GM21515 (cell line): Measurements from ENCODE around the gene GIPC3.
"Not testable (repeated sequence)": the region's sequence is repeated elsewhere in the genome, so short reads cannot be mapped to it uniquely, and the experiment has no call there.

ENCODE experiments used
- ATAC-seq: cut with Tn5 transposase; IDR thresholded peaks from one replicate; pipeline ENCODE4 v1.9.1; 2021; ENCODE audit not compliant: unreplicated experiment

Gene GIPC3

DNA sequence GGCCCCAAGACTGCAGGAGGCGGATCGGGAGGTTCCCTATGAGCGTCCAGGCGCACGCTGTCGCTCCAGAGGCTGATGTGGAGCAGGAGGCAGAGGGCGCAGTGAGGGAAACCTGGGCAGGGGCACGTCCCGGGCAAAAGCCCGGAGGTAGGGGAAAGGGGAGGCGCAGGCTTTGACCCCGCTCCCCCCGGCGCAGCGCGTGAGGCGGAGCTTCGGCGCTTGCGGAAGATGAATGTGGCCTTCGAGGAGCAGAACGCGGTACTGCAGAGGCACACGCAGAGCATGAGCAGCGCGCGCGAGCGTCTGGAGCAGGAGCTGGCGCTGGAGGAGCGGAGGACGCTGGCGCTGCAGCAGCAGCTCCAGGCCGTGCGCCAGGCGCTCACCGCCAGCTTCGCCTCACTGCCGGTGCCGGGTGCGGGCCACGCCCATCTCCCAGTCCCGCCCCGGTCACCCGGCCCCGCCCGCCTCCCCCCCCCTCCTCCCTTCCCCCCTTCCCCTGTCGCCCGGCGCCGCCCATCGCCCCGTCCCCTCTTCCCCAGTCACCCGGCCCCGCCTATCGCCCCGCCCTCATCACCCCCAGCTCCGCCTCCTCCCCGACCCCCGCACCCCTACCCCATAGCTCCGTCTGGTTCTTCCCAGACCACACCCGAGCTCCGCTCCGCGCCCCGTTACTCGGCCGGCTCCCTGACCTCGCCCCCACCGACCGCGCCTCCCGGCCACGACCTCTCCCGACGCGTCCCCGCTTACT, 8.4 kb upstream of the GIPC3 start:
- no peak for ATAC-seq

DNA sequence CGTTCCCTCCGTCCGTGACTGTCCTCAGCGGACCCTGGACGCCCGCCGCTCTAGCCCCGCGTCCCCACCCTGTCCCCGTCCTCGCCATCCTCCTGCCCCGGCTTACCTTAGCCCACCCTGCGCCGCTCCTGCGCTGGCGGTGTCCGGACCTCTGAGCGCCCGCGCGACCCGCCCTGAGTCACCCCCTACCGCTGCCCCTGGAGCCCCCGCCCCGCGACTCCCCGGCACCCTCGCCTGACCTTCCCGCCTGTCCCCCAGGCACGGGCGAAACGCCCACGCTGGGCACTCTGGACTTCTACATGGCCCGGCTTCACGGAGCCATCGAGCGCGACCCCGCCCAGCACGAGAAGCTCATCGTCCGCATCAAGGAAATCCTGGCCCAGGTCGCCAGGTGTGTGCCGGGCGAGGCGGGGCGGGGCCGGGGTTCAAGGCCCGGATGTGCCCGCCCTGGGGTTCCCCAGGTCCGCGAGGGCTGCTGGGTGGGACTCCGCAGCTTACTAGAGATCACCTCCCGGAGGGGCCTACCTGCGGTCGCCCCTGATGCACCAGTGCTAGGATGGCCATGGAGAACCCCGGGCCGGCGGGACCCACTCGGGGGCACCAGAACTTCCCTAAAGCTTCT, 7.4 kb upstream of the GIPC3 start:
- no peak for ATAC-seq

GRCh38 chr19:3578390-3578789, 6.9 kb upstream of the GIPC3 start:
- no peak for ATAC-seq

- ATAC-seq, result no peak
Observed at GRCh38 chr19:3580156-3580934, 4.9 kb upstream of the GIPC3 start.

DNA sequence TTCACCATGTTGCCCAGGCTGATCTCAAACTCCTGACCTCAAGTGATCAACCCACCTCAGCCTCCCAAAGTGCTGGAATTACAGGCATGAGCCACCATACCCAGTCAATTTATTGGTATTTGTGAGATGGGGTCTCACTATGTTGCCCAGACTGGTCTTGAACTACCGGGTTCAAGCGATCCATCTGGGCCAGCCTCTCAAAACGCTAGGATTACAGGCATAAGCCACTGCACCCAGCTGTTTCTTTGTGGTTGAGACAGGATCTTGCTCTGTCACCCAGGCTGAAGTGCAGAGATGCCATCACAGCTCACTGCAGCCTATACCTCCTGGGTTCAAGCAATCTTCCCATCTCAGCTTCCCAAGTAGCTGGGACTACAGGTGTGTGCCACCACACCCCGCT, 3.5 kb upstream of the GIPC3 start:
- ATAC-seq, result not testable (repeated sequence)

DNA sequence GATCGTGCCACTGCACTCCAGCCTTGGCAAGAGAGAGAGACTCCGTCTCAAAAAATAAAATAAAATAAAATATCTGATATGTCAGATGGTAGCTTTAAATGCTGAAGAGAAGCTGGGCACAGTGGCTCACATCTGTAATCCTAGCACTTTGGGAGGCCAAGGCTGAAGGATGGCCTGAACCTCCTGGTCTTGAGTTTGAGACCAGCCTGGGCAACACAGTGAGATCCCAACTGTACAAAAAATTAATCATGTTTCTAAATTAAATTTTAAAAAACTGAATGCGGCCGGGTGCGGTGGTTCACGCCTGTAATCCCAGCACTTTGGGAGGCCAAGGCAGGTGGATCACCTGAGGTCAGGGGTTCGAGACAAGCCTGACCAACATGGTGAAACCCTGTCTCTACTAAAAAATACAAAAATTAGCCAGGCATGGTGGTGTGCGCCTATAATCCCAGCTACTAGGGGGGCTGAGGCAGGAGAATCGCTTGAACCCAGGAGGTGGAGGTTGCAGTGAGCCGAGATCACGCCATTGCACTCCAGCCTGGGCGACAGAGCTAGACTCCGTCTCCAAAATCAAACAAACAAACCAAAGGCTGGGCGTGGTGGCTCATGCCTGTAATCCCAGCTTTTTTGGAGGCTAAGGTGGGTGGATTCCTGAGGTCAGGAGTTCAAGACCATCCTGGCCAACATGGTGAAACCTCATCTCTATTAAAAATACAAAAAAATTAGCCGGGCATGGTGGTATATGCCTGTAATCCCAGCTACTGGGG, 1.1 kb upstream of the GIPC3 start:
- not testable (repeated sequence) for ATAC-seq

GRCh38 chr19:3586127-3586626, 899 bp downstream of the GIPC3 start:
- no peak for ATAC-seq

DNA sequence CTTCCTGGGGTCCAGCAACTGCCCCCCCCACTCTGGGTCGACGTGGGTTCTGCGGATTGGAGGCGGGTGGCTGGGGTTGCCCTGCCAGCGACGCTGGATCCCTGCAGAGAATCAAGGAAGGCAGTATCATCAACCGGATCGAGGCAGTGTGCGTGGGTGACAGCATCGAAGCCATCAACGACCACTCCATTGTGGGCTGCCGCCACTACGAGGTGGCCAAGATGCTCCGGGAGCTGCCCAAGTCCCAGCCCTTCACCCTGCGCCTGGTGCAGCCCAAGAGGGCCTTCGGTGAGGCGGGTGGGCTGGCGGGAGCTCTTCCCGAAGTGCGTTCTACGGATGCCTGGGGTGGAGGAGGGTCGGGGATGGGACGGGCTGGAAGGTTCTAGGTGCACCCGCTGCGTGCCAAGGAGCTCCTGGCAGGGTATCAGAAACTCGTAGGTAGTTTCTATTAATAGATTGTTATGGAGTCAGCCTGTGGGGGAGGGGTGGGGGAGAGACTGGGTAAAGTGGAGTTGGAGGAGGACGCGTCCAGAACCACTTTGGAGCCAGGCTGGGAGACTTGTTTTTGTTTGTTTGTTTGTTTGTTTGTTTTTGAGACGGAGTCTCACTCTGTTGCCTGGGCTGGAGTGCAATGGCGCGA, 1.5 kb downstream of the GIPC3 start:
- ATAC-seq, result no peak

DNA sequence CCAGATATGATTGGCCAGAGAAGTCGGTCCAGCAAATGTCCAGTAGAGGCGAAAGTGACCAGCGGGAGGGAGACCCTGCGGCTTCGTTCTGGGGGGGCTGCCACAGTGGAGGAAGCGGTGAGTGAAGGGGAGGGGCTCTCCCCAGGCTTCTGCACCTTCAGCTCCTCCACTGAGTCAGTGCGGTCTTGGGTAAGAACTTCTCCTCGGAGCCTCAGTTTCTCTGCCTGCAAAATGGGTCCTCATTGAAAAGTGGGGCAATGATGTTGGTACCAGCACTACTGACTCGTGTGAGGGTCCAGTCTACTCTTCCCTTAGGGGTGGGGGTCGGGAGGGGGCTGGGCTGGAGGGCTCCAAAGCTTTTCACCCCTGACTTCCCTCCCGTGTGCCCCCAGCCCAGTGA, 4.2 kb downstream of the GIPC3 start:
- ATAC-seq, result no peak

DNA sequence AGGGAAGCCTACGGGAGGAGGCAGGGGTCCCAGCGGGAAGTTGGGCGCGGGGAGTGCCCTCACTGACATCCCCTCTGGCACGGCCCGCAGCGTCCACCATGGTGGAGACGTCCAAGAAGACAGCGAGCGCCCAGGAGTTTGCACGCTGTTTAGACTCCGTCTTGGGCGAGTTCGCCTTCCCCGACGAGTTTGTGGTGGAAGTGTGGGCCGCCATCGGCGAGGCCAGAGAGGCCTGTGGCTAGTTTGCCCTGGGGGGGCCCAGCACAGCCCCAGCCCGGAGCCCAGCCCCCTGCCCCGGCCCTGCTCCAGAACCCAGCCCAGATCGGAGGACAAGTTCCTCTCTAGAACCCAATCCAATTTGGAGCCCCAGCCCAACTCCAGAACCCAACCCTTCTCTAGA, 4.7 kb downstream of the GIPC3 start:
- no peak for ATAC-seq

- ATAC-seq, result no peak
Observed at GRCh38 chr19:3590991-3591659, 5.8 kb downstream of the GIPC3 start.

- no peak for ATAC-seq
Observed at GRCh38 chr19:3591876-3592613, 6.8 kb downstream of the GIPC3 start.

DNA sequence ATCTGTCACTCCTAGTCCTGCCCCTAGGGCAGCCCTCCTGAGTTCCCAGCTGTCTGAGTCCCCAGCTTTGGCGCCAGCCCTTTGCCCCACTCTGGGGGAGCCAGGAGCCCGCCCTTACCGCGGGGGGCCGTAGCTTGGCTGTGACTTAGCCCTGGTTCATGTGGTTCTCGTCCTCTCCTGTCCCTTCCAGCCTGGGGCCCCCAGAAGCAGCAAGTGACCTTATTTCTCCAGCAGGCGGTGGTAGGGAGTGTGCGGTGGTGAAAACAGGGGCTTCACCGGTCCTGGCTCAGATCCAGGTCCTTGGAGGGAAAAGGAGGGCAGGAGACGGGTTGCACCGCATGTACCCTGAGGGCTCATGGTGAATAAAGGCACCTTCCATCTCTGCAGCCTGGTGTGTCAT, 7.9 kb downstream of the GIPC3 start:
- no peak for ATAC-seq

GRCh38 chr19:3595521-3596061, 10.3 kb downstream of the GIPC3 start:
- ATAC-seq, result no peak

DNA sequence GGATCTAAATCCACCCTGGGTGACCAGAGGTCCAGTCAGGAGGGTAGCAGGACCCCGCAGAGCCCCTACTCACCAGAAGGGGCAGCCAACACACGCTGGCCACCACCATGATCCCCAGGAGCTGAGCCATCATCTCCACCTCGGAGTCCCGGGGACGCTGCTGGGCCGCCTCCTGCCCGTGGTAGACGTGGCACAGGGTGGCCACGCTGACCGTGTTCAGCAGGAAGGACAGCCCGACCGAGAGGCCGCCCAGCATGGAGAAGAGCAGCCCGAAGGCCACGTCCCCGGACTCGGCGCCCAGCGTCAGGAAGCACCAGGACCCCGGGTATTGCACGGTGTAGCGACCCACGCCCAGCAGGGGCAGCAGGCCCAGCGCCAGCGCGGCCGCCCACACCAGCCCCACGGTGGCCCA, 14.5 kb downstream of the GIPC3 start:
- ATAC-seq, result no peak

GRCh38 chr19:3601021-3601420, 15.7 kb downstream of the GIPC3 start:
- ATAC-seq, result no peak

DNA sequence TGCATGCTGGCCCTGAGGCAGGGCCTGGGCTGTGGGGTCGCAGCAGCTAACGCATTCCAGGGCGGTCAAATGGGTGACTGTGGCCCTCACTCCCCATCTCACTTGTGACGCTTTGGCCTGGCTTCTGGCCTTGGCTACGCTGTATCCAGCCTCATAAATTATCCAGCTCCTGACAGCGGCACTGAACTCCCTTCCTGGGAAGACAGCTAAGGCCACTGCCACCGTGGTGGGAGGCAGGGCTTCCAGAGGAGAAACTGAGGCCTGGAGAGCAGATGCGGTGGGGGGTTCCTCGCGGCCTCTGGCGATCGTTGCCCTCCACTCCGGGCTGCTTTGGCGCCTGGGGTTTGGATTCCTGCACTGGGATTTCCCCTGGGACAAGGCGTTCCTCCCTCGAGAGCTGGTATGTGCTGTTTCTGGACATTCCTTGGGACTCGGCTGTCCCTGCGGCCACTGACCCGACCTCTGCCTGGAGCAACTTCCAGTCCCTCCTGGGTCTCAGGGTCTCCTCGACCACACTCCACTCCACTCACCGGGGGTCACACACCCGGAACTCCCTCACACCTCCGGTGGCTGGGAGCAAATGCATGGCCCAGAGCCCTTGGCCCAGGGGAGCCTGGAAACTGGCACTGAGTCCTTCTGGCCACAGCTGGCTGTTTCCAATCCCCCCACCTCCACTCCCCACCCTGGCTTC, 18.0 kb downstream of the GIPC3 start:
- ATAC-seq, result no peak

DNA sequence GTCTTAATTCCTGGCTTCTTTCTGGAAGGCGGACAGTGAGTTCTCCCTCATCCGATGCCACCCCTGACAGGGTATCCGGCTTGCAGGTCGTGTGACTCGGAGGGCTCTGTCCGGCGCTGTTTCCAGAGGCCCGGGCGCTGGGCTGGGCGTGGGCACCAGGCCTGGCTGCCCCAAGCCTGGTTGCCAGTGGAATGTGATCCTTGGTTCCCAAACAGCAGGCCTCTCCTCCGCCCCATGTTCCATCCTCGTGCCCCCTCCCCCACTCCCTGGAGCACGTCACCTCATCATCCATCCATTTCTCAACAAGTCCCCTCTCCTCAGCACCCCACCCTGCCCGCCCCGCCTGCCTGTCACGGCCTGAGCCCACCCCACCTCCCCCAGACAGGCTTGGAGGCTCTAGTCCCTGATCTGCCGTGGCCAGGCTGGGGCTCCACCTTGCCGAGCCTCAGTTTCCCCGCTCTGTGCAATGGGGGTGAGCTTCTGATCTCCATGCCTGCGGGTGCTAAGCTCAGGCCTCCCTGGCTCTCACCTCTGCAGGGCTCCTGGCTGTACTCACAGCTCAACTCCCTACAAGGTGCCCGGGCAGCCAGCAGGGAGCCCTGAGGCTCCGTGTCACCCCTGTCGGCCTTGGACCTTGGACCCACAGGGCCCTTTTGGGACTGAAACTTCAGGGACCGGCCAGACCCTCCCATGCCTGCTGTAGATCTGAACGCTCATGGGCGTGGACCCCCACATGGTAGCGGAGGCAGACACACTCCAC, 19.1 kb downstream of the GIPC3 start:
- ATAC-seq, result no peak
